ENCODE measurements around the gene RNU5B-1. TPM values are rescaled to one million over a fixed set of nuclear protein-coding genes. Genes with fewer than 3 reads are reported as not detected.

RNU5B-1 gene
- total RNA-seq (2021; fragmentation: NEBNext Ultra II Directional; extraction: Animal tissue kit (Norgen Biotek cat#: 25700)) (not detected in 2 replicates), polyA plus RNA-seq (2011; rRNA removed) (not detected in 2 replicates), polyA minus RNA-seq (2011; rRNA and poly(A)+ RNA removed) (under 0.01 TPM in 2 replicates)
- not detected for polyA plus RNA-seq (2011; cell fraction: cytosol; rRNA removed)
- not detected for polyA plus RNA-seq (2011; cell fraction: nucleus; rRNA removed)
- not detected in 4 replicates for polyA plus RNA-seq (2012, experiment 1 of 2)
- polyA plus RNA-seq (2012, experiment 2 of 2) = not detected
- polyA plus RNA-seq (2013, experiment 1 of 2) = not detected
- polyA plus RNA-seq (2013, experiment 2 of 2) = not detected
- 649 TPM for polyA minus RNA-seq (2011; cell fraction: cytosol; rRNA and poly(A)+ RNA removed)
- under 0.01 TPM for polyA minus RNA-seq (2011; cell fraction: nucleus; rRNA and poly(A)+ RNA removed)
- long read RNA-seq, experiment 1 = 0 reads
- long read RNA-seq, experiment 2, partial matches to known transcripts = 0 of 2 reads
- long read RNA-seq, experiment 2, other reads (novel, unspliced or antisense) = 0 of 2 reads

GRCh38 chr15:65304381-65305149, at the start of gene RNU5B-1:
Gene RNU5B-1, plus strand, starts transcription at chr15:65304677.
- Histone ChIP-seq H3K14ac (ENCODE audit: insufficient read length) (no peak within 1 kb of the TSS), H2BK15ac (ENCODE audit: low read length) (no peak within 1 kb of the TSS; the same call in 1 of the 2 replicates), H3K9ac (replicated peaks in 1 of 4; ENCODE audit: extremely low read depth in 1 of 4, low read depth in 3 of 4, low read length in 3 of 4) (peak within 1 kb of the TSS; percentile 44 to 85 (median 68)), H3K79me2 (ENCODE audit: control insufficient read depth in 1 of 2, insufficient read depth in 2 of 2, low read length in 2 of 2) (no peaks in the 10 kb centered on the region), H2BK20ac (ENCODE audit: low read length) (no peak within 1 kb of the TSS; the same call in 1 of the 2 replicates), H3K4me3 (ENCODE audit: extremely low read depth in 1 of 4, insufficient read depth in 2 of 4, low read depth in 3 of 4, low read length in 4 of 4) (peak within 1 kb of the TSS; percentile 25 to 59 (median 44); a peak in 6 of 8 replicates), H4K91ac (replicated peaks; ENCODE audit: insufficient read length, low read length) (peak within 1 kb of the TSS; percentile 5), H3K23ac (ENCODE audit: insufficient read length) (no peak within 1 kb of the TSS), H2BK120ac (replicated peaks; ENCODE audit: low read depth, low read length) (peak within 1 kb of the TSS; percentile 87), H3K18ac (ENCODE audit: extremely low read depth, low read length) (peak within 1 kb of the TSS; percentile 17), H3K4ac (replicated peaks; ENCODE audit: insufficient read length, low read depth, low read length) (peak within 1 kb of the TSS; percentile 57), H3K27me3 (replicated peaks in 1 of 4; ENCODE audit: control insufficient read depth in 3 of 4, extremely low read depth in 1 of 4, insufficient read depth in 3 of 4, low read length in 3 of 4) (no peaks in the 10 kb centered on the region), H4K5ac (ENCODE audit: insufficient read length, low read depth, low read length) (peak within 1 kb of the TSS; percentile 78), H4K8ac (ENCODE audit: extremely low read depth, insufficient read depth, low read length) (peak within 1 kb of the TSS; percentile 83; the same call in 1 of the 2 replicates), H3K4me2 (ENCODE audit: insufficient read depth in 1 of 2, low read depth in 2 of 2, low read length in 2 of 2) (peak within 1 kb of the TSS; percentile 72 to 78), H3K4me1 (replicated peaks in 1 of 4; ENCODE audit: control insufficient read depth in 3 of 4, insufficient read depth in 4 of 4, low read length in 3 of 4) (peaks cover 0 to 4% (median 1%) of the 10 kb centered on the region in 4 experiments; a peak in 1 of 7 replicates), H2BK12ac (ENCODE audit: low read depth, low read length) (peak within 1 kb of the TSS; percentile 53), H2AFZ (ENCODE audit: low read length) (peak within 1 kb of the TSS; percentile 82), H3K36me3 (ENCODE audit: control insufficient read depth in 2 of 4, insufficient read depth in 4 of 4, low read length in 3 of 4) (no peaks in the 10 kb centered on the region), H4K20me1 (replicated peaks in 1 of 2; ENCODE audit: control insufficient read depth in 1 of 2, insufficient read depth in 2 of 2, low read length in 2 of 2) (no peaks in the 10 kb centered on the region), H2AK5ac (ENCODE audit: low read depth, low read length) (no peak within 1 kb of the TSS), H3K27ac (ENCODE audit: low read depth, low read length) (peak within 1 kb of the TSS; percentile 80; the same call in 1 of the 2 replicates), H3K9me3 (ENCODE audit: insufficient read depth in 2 of 2, low read depth in 1 of 2, low read length in 1 of 2) (peaks cover 0 to 2% of the 10 kb centered on the region in 2 experiments; a peak in 1 of 4 replicates), H3K56ac (replicated peaks; ENCODE audit: insufficient read length, low read depth, low read length) (peak within 1 kb of the TSS; percentile 13), H3K23me2 (ENCODE audit: low read depth, low read length) (0 out of 2 replicates have a peak, but pooled peaks cover 4% of the 10 kb centered on the region), H3K79me1 (ENCODE audit: low read depth, low read length) (no peaks in the 10 kb centered on the region), H2BK5ac (ENCODE audit: low read depth, low read length) (peak within 1 kb of the TSS; percentile 73)
- 4% methylated on average over 24 of the region's 24 CpGs; no CpG with 5 or more reads in 1 of the 2 experiments for WGBS, 2 experiments (ENCODE audit: extremely low coverage in 1 of 2, insufficient coverage in 1 of 2, insufficient read length in 1 of 2, insufficient replicate concordance in 2 of 2, low coverage in 1 of 2, low lambda C conversion rate in 2 of 2, missing lambda C conversion rate in 1 of 2)
- ChIA-PET CTCF (ENCODE audit: partially characterized antibody) (interaction anchor here (0.8 to 2.0 kb wide), 9 partner anchors 8 to 117 kb away, joined by 3 to 7 read pairs (median 4); no protein-coding TSS in a partner anchor), POLR2A (ENCODE audit: partially characterized antibody) (interaction anchor here (0.6 to 8.3 kb wide), 77 partner anchors 8 to 575 kb away, joined by 3 to 138 read pairs (median 4); partner anchors contain the start of genes CLPX, DPP8, IGDCC3 and IGDCC4)
- DNase-seq (ENCODE audit: low read depth in 1 of 2, low spot score in 2 of 2) (peak in 1 of 2 experiments; percentile 81), FAIRE-seq (peak; percentile 81)
- TF ChIP-seq TBP (IDR thresholded peaks at IDR 0.05; ENCODE audit: low read depth, low read length) = peak; percentile 99
- no peak for TF ChIP-seq CBX5 (IDR thresholded peaks at IDR 0.05; ENCODE audit: low read depth, low read length)
- TF ChIP-seq CTCF (IDR thresholded peaks at IDR 0.05; ENCODE audit: control extremely low read depth in 1 of 3, insufficient read depth in 1 of 3, low read depth in 1 of 3, low read length in 3 of 3) = peak; percentile 61 to 80 (median 73)
- TF ChIP-seq POLR2AphosphoS5 (IDR thresholded peaks at IDR 0.05; ENCODE audit: low read depth, low read length) = peak; percentile 98
- TF ChIP-seq POLR2A (IDR thresholded peaks at IDR 0.05; ENCODE audit: control extremely low read depth in 1 of 2, low read depth in 2 of 2, low read length in 2 of 2) = peak; percentile 100
- TF ChIP-seq RFX5 (IDR thresholded peaks at IDR 0.05; ENCODE audit: borderline replicate concordance, low read depth, low read length) = no peak
